ENCODE measurements around the gene SAPCD1.

Gene SAPCD1

DNA sequence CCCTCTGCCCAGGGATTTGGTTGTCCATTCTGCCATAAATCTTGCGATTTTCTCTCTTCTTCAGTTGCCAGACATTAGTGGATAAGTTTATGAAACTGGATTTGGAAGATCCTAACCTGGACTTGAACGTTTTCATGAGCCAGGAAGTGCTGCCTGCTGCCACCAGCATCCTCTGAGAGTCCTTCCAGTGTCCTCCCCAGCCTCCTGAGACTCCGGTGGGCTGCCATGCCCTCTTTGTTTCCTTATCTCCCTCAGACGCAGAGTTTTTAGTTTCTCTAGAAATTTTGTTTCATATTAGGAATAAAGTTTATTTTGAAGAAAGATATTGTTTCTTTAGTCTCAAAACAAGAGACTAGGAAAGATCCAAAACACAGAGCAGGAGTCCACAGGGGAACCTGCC lies at the start of gene SAPCD1:
SAPCD1 (plus strand) TSS at position 301 of the 400 bp plus-strand sequence. CDS start 399 bp downstream, outside the sequence.
- TF ChIP-seq, protein P1, sequence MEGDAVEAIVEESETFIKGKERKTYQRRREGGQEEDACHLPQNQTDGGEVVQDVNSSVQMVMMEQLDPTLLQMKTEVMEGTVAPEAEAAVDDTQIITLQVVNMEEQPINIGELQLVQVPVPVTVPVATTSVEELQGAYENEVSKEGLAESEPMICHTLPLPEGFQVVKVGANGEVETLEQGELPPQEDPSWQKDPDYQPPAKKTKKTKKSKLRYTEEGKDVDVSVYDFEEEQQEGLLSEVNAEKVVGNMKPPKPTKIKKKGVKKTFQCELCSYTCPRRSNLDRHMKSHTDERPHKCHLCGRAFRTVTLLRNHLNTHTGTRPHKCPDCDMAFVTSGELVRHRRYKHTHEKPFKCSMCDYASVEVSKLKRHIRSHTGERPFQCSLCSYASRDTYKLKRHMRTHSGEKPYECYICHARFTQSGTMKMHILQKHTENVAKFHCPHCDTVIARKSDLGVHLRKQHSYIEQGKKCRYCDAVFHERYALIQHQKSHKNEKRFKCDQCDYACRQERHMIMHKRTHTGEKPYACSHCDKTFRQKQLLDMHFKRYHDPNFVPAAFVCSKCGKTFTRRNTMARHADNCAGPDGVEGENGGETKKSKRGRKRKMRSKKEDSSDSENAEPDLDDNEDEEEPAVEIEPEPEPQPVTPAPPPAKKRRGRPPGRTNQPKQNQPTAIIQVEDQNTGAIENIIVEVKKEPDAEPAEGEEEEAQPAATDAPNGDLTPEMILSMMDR (IDR thresholded peaks at IDR 0.05; ENCODE audit: insufficient read depth, low read depth, low read length, missing control alignments), result no peak
- no peak for DNase-seq (ENCODE audit: low read depth)
- H3K4me3 ChIP-seq (ENCODE audit: low read length), result no peak within 1 kb of the TSS

DNA sequence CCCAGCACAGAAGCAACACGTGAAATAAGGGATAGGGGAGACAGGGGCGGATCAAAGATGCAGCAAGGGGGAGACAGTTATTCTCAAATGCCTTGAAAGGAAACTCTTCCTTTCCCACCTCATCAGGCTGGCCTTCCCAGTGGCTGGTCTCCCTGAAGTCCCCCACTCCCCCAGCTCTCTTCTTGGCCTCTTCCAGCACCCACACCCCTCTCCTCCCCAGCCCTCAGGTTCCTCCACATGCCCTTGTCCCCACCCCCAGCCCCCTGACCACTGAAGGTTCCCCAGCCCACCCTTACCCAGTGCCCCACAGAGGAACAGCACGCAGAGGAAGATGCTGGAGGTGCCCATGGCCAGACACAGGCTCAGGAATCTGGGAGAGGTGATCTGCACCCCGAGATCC lies 49.0 kb upstream of the SAPCD1 start:
- TF ChIP-seq, protein P1 (IDR thresholded peaks at IDR 0.05; ENCODE audit: insufficient read depth, low read depth, low read length, missing control alignments), result no peak
- no peak for DNase-seq (ENCODE audit: low read depth)
- no peak overlapping the region for H3K4me3 ChIP-seq (ENCODE audit: low read length)

DNA sequence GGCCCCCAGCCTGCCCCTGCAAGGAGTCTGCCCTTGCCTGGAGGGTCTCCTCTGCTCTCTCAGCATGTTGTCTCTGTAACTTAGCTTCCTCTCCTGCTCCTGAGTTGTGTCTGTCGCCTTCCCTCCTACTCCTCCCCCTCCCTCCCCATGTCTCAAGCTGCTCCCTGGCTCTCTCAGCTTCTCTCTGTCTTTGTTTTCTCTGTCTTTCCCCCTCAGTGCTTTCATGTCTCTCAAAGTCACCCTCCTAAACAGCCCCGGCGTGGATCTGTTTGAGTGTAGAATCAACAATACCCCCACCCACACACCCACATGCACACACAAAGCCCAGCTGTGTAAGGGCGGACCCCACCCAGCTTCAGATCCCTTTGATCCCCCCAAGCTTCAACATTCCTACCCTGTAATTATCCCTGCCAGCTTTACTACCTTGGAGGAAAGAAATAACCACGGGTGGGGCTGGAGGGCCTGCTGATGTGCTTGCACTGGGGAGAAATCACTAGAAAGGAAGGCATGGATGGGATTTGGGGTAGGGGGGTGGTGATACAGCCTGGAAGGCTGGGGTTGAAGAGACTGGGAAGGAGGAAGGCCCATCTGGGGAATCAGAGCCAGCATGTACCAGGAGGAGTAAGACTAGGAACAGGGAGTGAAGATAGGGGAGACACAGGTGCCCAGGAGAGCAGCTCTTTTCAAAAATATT lies 48.3 kb upstream of the SAPCD1 start:
- H3K4me3 ChIP-seq (ENCODE audit: low read length), result no peak overlapping the region
- TF ChIP-seq, protein P1 (IDR thresholded peaks at IDR 0.05; ENCODE audit: insufficient read depth, low read depth, low read length, missing control alignments), result no peak
- no peak for DNase-seq (ENCODE audit: low read depth)

GRCh38 chr6:31715022-31715958 lies 47.2 kb upstream of the SAPCD1 start, which contains the start of gene LY6G6D:
Gene LY6G6D, plus strand, starts transcription at chr6:31715348. Its CDS starts 8 bp downstream, at chr6:31715356.
- no peak for DNase-seq (ENCODE audit: low read depth)
- H3K4me3 ChIP-seq (ENCODE audit: low read length), result no peak within 1 kb of the TSS
- TF ChIP-seq, protein P1 (IDR thresholded peaks at IDR 0.05; ENCODE audit: insufficient read depth, low read depth, low read length, missing control alignments), result no peak

DNA sequence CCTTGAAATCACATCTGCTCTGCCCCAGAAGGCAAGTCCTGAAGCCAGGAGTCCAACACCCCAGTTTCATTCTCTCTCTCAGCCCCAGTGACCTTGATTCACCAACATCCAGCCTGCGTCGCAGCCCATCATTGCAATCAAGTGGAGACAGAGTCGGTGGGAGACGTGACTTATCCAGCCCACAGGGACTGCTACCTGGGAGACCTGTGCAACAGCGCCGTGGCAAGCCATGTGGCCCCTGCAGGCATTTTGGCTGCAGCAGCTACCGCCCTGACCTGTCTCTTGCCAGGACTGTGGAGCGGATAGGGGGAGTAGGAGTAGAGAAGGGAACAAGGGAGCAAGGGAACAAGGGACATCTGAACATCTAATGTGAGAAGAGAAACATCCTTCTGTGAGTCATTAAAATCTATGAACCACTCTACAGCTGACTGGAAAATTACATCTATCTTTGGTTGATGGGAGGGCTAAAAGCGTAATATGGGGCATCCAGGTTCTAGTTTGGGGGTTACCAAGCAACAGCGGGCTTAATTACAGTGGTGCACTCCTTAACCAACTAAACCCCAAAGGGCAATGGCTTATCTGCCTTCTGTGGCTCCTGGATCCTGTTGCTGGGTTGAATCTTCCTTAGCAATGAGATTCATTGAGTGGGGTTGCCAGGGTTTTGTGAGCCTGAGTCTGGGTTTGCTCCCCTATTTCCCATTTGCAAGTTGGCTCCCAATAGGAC lies 44.8 kb upstream of the SAPCD1 start:
- no peak overlapping the region for H3K4me3 ChIP-seq (ENCODE audit: low read length)
- TF ChIP-seq, protein P1 (IDR thresholded peaks at IDR 0.05; ENCODE audit: insufficient read depth, low read depth, low read length, missing control alignments), result peak; percentile 28
- DNase-seq (ENCODE audit: low read depth), result peak; percentile 57

DNA sequence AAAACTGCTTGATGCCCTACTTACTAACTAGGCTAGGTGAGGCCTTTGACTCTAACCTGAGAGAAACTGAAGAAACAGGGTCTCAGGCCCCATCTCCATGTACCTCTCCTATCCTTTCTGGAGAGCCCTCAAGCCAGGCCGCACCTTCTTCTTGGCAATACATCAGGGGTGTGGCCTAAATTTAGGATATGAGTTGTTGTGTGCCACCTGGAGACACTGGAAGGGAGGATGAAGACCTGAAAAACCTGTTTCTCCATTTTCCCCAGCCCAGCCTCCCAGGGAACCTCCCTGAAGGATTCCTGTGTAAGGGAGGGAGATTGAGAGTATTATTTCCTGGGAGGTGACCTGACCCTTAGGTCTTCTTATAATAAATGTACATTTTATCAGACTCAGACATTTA lies 44.2 kb upstream of the SAPCD1 start:
- no peak overlapping the region for H3K4me3 ChIP-seq (ENCODE audit: low read length)
- TF ChIP-seq, protein P1 (IDR thresholded peaks at IDR 0.05; ENCODE audit: insufficient read depth, low read depth, low read length, missing control alignments), result no peak
- DNase-seq (ENCODE audit: low read depth), result peak; percentile 94
